Measurements from ENCODE around the gene CREG2. TPM values are rescaled to one million over a fixed set of nuclear protein-coding genes. Genes with fewer than 3 reads are reported as not detected.

CREG2 gene
- total and polyA plus RNA-seq, 2 donors (not counting 1 experiment from before 2014, with no cell fraction given): 0.08 to 0.50 TPM

DNA sequence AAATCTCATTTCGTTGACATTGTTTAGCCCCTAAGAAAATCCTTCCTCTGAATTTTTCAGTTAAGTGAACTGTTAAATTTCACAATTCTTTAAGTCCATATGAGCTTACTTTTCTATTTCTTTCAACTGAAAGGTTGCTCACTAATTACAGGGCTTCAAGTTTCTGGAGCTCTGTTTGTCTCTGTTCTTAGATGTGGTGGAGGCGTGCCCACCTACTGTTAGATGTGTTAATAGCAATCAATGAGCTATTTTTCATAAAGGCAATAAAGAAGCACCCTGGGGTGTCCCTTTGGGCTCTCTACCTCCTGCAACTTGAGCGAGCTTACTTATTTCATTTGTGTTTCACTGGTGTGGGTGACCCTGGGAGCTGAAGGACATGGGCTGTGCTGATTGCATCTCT, 25.0 kb downstream of the CREG2 start:
- TF ChIP-seq, protein P1, sequence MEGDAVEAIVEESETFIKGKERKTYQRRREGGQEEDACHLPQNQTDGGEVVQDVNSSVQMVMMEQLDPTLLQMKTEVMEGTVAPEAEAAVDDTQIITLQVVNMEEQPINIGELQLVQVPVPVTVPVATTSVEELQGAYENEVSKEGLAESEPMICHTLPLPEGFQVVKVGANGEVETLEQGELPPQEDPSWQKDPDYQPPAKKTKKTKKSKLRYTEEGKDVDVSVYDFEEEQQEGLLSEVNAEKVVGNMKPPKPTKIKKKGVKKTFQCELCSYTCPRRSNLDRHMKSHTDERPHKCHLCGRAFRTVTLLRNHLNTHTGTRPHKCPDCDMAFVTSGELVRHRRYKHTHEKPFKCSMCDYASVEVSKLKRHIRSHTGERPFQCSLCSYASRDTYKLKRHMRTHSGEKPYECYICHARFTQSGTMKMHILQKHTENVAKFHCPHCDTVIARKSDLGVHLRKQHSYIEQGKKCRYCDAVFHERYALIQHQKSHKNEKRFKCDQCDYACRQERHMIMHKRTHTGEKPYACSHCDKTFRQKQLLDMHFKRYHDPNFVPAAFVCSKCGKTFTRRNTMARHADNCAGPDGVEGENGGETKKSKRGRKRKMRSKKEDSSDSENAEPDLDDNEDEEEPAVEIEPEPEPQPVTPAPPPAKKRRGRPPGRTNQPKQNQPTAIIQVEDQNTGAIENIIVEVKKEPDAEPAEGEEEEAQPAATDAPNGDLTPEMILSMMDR (conservative IDR thresholded peaks at IDR 0.05 in 1 of 2, IDR thresholded peaks at IDR 0.05 in 1 of 2; ENCODE audit: low read depth in 1 of 2, low read length in 2 of 2): no peak
- no peak for TF ChIP-seq EZH2 (IDR thresholded peaks at IDR 0.05; ENCODE audit: low read length, missing control alignments)
- Histone ChIP-seq H3K9me3 (ENCODE audit: control insufficient read depth, insufficient read depth, low read depth, low read length) (no peaks in the 10 kb centered on the region), H3K79me2 (ENCODE audit: control insufficient read depth, insufficient read depth, low read length) (no peaks in the 10 kb centered on the region), H3K4me2 (ENCODE audit: extremely low read depth, insufficient read depth, low read length) (no peak overlapping the region), H3K27me3 (ENCODE audit: control insufficient read depth, insufficient read depth, low read length) (peaks cover 9% of the 10 kb centered on the region), H3K27ac (ENCODE audit: insufficient read depth, low read length) (no peak overlapping the region), H3K36me3 (ENCODE audit: control insufficient read depth, insufficient read depth, low read length) (no peaks in the 10 kb centered on the region), H3K9ac (ENCODE audit: insufficient read depth, low read length) (no peak overlapping the region), H2AFZ (ENCODE audit: low read length) (no peak overlapping the region), H3K4me3 (replicated peaks in 1 of 4; ENCODE audit: control extremely low read depth in 1 of 4, insufficient read depth in 1 of 4, low read depth in 3 of 4, low read length in 4 of 4) (no peak overlapping the region), H4K20me1 (ENCODE audit: control insufficient read depth, extremely low read depth, insufficient read depth, low read length) (no peaks in the 10 kb centered on the region), H3K4me1 (ENCODE audit: control insufficient read depth, extremely low read depth, insufficient read depth, low read length) (no peaks in the 10 kb centered on the region)
- no peak for DNase-seq (ENCODE audit: low read depth in 2 of 2)

DNA sequence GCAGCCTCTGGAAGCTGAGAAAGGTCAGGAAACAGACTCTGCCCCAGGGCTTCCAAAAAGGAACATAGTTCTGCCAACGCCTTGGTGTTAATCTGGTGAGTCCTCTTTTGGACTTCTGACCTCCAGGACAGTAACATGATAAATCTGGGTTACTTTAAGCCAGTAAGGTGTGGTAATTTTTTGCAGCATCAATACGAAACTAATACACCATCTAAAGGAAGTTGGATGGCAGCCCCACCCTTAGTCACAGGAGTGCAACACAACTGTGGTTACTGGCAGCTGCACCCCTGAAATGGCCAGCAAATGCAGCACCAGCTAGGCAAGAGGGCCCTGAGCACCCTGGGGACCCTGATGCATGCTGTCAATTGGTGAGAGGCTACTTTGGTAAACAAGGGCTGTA, 25.8 kb downstream of the CREG2 start:
- no peak overlapping the region for H3K27ac ChIP-seq (ENCODE audit: insufficient read depth, low read length)
- no peak for TF ChIP-seq EZH2 (IDR thresholded peaks at IDR 0.05; ENCODE audit: low read length, missing control alignments)
- TF ChIP-seq, protein P1 (conservative IDR thresholded peaks at IDR 0.05 in 1 of 2, IDR thresholded peaks at IDR 0.05 in 1 of 2; ENCODE audit: low read depth in 1 of 2, low read length in 2 of 2): no peak
- no peak overlapping the region for H3K4me2 ChIP-seq (ENCODE audit: extremely low read depth, insufficient read depth, low read length)
- H3K27me3 ChIP-seq (ENCODE audit: control insufficient read depth, insufficient read depth, low read length): peaks cover 9% of the 10 kb centered on the region
- H2AFZ ChIP-seq (ENCODE audit: low read length): no peak overlapping the region
- H3K79me2 ChIP-seq (ENCODE audit: control insufficient read depth, insufficient read depth, low read length): no peaks in the 10 kb centered on the region
- no peaks in the 10 kb centered on the region for H4K20me1 ChIP-seq (ENCODE audit: control insufficient read depth, extremely low read depth, insufficient read depth, low read length)
- H3K9ac ChIP-seq (ENCODE audit: insufficient read depth, low read length): no peak overlapping the region
- H3K36me3 ChIP-seq (ENCODE audit: control insufficient read depth, insufficient read depth, low read length): no peaks in the 10 kb centered on the region
- no peaks in the 10 kb centered on the region for H3K4me1 ChIP-seq (ENCODE audit: control insufficient read depth, extremely low read depth, insufficient read depth, low read length)
- no peak for DNase-seq (ENCODE audit: low read depth in 2 of 2)
- H3K4me3 ChIP-seq (replicated peaks in 1 of 4; ENCODE audit: control extremely low read depth in 1 of 4, insufficient read depth in 1 of 4, low read depth in 3 of 4, low read length in 4 of 4): no peak overlapping the region
- H3K9me3 ChIP-seq (ENCODE audit: control insufficient read depth, insufficient read depth, low read depth, low read length): no peaks in the 10 kb centered on the region

DNA sequence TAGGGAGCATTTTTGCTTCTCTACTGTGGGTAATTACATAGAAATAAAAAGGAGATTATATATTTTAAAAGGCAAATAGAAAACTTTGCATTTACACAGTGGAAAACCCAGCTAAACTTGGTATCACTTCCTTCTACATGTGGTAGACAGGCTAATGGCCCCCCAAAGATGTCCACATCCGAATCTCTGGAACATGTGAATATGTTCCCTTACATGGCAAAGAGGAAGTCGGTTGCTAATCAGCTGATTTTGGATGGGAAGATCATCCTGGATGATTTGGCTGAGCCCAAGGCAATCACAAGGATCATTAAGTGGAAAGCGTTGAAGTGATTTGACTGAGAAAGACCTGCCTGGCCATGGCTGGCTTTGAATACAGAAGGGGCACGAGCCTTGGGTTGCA, 26.2 kb downstream of the CREG2 start:
- H3K36me3 ChIP-seq (ENCODE audit: control insufficient read depth, insufficient read depth, low read length): no peaks in the 10 kb centered on the region
- H4K20me1 ChIP-seq (ENCODE audit: control insufficient read depth, extremely low read depth, insufficient read depth, low read length): no peaks in the 10 kb centered on the region
- H3K4me1 ChIP-seq (ENCODE audit: control insufficient read depth, extremely low read depth, insufficient read depth, low read length): no peaks in the 10 kb centered on the region
- H3K27me3 ChIP-seq (ENCODE audit: control insufficient read depth, insufficient read depth, low read length): peaks cover 9% of the 10 kb centered on the region
- no peak overlapping the region for H3K4me2 ChIP-seq (ENCODE audit: extremely low read depth, insufficient read depth, low read length)
- no peak overlapping the region for H3K9ac ChIP-seq (ENCODE audit: insufficient read depth, low read length)
- no peak overlapping the region for H2AFZ ChIP-seq (ENCODE audit: low read length)
- no peak overlapping the region for H3K4me3 ChIP-seq (replicated peaks in 1 of 4; ENCODE audit: control extremely low read depth in 1 of 4, insufficient read depth in 1 of 4, low read depth in 3 of 4, low read length in 4 of 4)
- no peaks in the 10 kb centered on the region for H3K79me2 ChIP-seq (ENCODE audit: control insufficient read depth, insufficient read depth, low read length)
- no peak overlapping the region for H3K27ac ChIP-seq (ENCODE audit: insufficient read depth, low read length)
- TF ChIP-seq EZH2 (IDR thresholded peaks at IDR 0.05; ENCODE audit: low read length, missing control alignments): no peak
- TF ChIP-seq, protein P1 (conservative IDR thresholded peaks at IDR 0.05 in 1 of 2, IDR thresholded peaks at IDR 0.05 in 1 of 2; ENCODE audit: low read depth in 1 of 2, low read length in 2 of 2): no peak
- DNase-seq (ENCODE audit: low read depth in 2 of 2): no peak
- H3K9me3 ChIP-seq (ENCODE audit: control insufficient read depth, insufficient read depth, low read depth, low read length): no peaks in the 10 kb centered on the region

Measured in fibroblast of lung (primary cell).